HepG2 (cell line): ENCODE data around the gene MAP2K7. TPM values are rescaled to one million over a fixed set of nuclear protein-coding genes. Genes with fewer than 3 reads are reported as not detected.

Source experiments
- BCL6 ChIP-seq: IDR thresholded peaks from 2 replicates; pipeline ENCODE4 v1.6.1; 2016; ENCODE audit warnings: missing genetic modification reagents, missing compliant biosample characterization
- GATA4 ChIP-seq: sonication (generic); IDR thresholded peaks from 2 replicates; pipeline ENCODE4 v1.6.1; 2016; ENCODE audit warnings: antibody characterized with exemption, low read depth, borderline replicate concordance
- GFI1 ChIP-seq: sonication (generic); formaldehyde crosslinking; IDR thresholded peaks from 2 replicates; pipeline ENCODE4 v1.5.0; 2020; ENCODE audit warnings: missing genetic modification reagents, mild to moderate bottlenecking, borderline replicate concordance
- KDM6A ChIP-seq: IDR thresholded peaks from 2 replicates; pipeline ENCODE4 v1.6.1; 2016; ENCODE audit warnings: low read depth
- MYC ChIP-seq: sonication (generic); formaldehyde crosslinking; IDR thresholded peaks from 2 replicates; pipeline ENCODE4 v1.9.0; 2021; ENCODE audit warnings: missing genetic modification reagents, borderline replicate concordance
- MYPOP ChIP-seq: sonication (generic); formaldehyde crosslinking; IDR thresholded peaks from 2 replicates; pipeline ENCODE4 v1.8.1; 2023; ENCODE audit warnings: mild to moderate bottlenecking, moderate library complexity, missing genetic modification reagents
- PHF20 ChIP-seq: sonication (generic); formaldehyde crosslinking; IDR thresholded peaks from 2 replicates; pipeline ENCODE4 v1.5.0; 2020; ENCODE audit warnings: mild to moderate bottlenecking, missing genetic modification reagents
- PREB ChIP-seq: sonication (generic); formaldehyde crosslinking; IDR thresholded peaks from 2 replicates; pipeline ENCODE4 v1.4.0; 2020; ENCODE audit warnings: missing genetic modification reagents
- RFXANK ChIP-seq: IDR thresholded peaks from 2 replicates; pipeline ENCODE4 v1.6.1; 2016
- SP1 ChIP-seq, 2 experiments: fragments of 450-650 bp in 1 of 2; sonication (generic) in 1 of 2; formaldehyde crosslinking in 1 of 2; IDR thresholded peaks; 2 replicates each; pipeline versions ENCODE4 v1.4.0 to v1.6.1; 2016 to 2020; ENCODE audit warnings: missing genetic modification reagents in 1 of 2
- TCF12 ChIP-seq, 2 experiments: fragments of 450-650 bp in 1 of 2; sonication (generic) in 1 of 2; formaldehyde crosslinking in 1 of 2; IDR thresholded peaks; 2 replicates each; pipeline versions ENCODE4 v1.6.1 to v1.8.0; 2017 to 2022; ENCODE audit warnings: antibody characterized with exemption in 1 of 2, mild to moderate bottlenecking in 1 of 2, missing genetic modification reagents in 1 of 2, moderate library complexity in 1 of 2
- USF2 ChIP-seq, 2 experiments: sonication (generic) in 1 of 2; formaldehyde crosslinking in 1 of 2; IDR thresholded peaks; 2 replicates each; pipeline versions ENCODE4 v1.5.1 to v1.6.1; 2011 to 2020; ENCODE audit warnings: borderline replicate concordance in 1 of 2, low read depth in 1 of 2, low read length in 1 of 2, mild to moderate bottlenecking in 1 of 2, missing genetic modification reagents in 1 of 2, moderate library complexity in 1 of 2
- ZBTB7B ChIP-seq: sonication (generic); formaldehyde crosslinking; IDR thresholded peaks from 2 replicates; pipeline ENCODE4 v1.4.0; 2020; ENCODE audit warnings: missing genetic modification reagents
- ZC3H13 ChIP-seq: sonication (generic); formaldehyde crosslinking; IDR thresholded peaks from 2 replicates; pipeline ENCODE4 v1.8.1; 2023; ENCODE audit warnings: mild to moderate bottlenecking, missing genetic modification reagents, moderate library complexity
- ZNF138 ChIP-seq: sonication (generic); formaldehyde crosslinking; IDR thresholded peaks from 2 replicates; pipeline ENCODE4 v1.5.0; 2020; ENCODE audit warnings: mild to moderate bottlenecking, low read depth, missing genetic modification reagents
- ZNF230 ChIP-seq: sonication (generic); formaldehyde crosslinking; IDR thresholded peaks from 2 replicates; pipeline ENCODE4 v1.4.0; 2020; ENCODE audit warnings: mild to moderate bottlenecking, missing genetic modification reagents
- ZNF605 ChIP-seq: sonication (generic); formaldehyde crosslinking; IDR thresholded peaks from 2 replicates; pipeline ENCODE4 v1.8.0; 2022; ENCODE audit warnings: mild to moderate bottlenecking, missing genetic modification reagents
- ZNF674 ChIP-seq: sonication (generic); formaldehyde crosslinking; IDR thresholded peaks from 2 replicates; pipeline ENCODE4 v1.5.0; 2020; ENCODE audit warnings: low read depth, mild to moderate bottlenecking, missing genetic modification reagents
- ZNF749 ChIP-seq: sonication (generic); formaldehyde crosslinking; IDR thresholded peaks from 2 replicates; pipeline ENCODE4 v1.8.0; 2022; ENCODE audit warnings: mild to moderate bottlenecking, missing genetic modification reagents, moderate library complexity, borderline replicate concordance
- ZNF768 ChIP-seq: sonication (generic); formaldehyde crosslinking; IDR thresholded peaks from 2 replicates; pipeline ENCODE4 v1.4.0; 2020; ENCODE audit warnings: missing genetic modification reagents
- polyA plus RNA-seq, 8 experiments: library from polyadenylated mRNA; depleted of rRNA in 3 of 8; stranded (reverse) in 7 of 8; unstranded in 1 of 8; fragments of >200 nt; fragmentation: Illumina TruSeq in 4 of 8; extraction: Trizol in 4 of 8; gene quantifications; 2 replicates each; pipeline versions ENCODE4 v1.2.1 to v1.2.3, GENCODE V29; 2011 to 2016; ENCODE audit warnings: low read depth in 4 of 8, missing spikeins in 1 of 8, mixed read lengths in 1 of 8; ENCODE audit not compliant: insufficient read depth in 1 of 8
- total RNA-seq, 5 experiments: library from RNA; depleted of rRNA; stranded (reverse); fragments of >200 nt; fragmentation: Illumina TruSeq; extraction: Trizol; gene quantifications; 2 replicates each; pipeline ENCODE4 v1.2.3, GENCODE V29; 2016; ENCODE audit warnings: low read depth in 1 of 5
- TF ChIP-seq, protein P1 (sequence below): sonication (generic); formaldehyde crosslinking; IDR thresholded peaks from 2 replicates; pipeline ENCODE4 v1.4.0; 2020; ENCODE audit warnings: mild to moderate bottlenecking, missing genetic modification reagents
- TF ChIP-seq, protein P2 (sequence below): sonication (generic); formaldehyde crosslinking; IDR thresholded peaks from 2 replicates; pipeline ENCODE4 v1.4.0; 2020; ENCODE audit warnings: missing genetic modification reagents
- TF ChIP-seq, protein P3 (sequence below): IDR thresholded peaks from 2 replicates; pipeline ENCODE4 v1.6.1; 2016; ENCODE audit warnings: low read depth, borderline replicate concordance

The MAP2K7 gene
- total and polyA plus RNA-seq, 2 of the 13 experiments (the other 11 are each of a cell fraction or from before 2014, with no cell fraction given), result 9.0 to 10.8 TPM

- TF ChIP-seq GFI1 (peak; percentile 67; the same call in 1 of the 2 replicates), ZNF230 (CRISPR knock-in tag) (peak; percentile 83; the same call in 1 of the 2 replicates), BCL6 (peak; percentile 63), GATA4 (0 out of 2 replicates have a peak, but pooled peaks have one; percentile 39), PREB (CRISPR knock-in tag) (no peak), ZC3H13 (CRISPR knock-in tag) (peak; percentile 50; the same call in 1 of the 2 replicates), ZNF605 (CRISPR knock-in tag) (peak; percentile 79), PHF20 (CRISPR knock-in tag) (peak; percentile 80), KDM6A (CRISPR knock-in tag) (no peak), ZNF768 (CRISPR knock-in tag) (peak; percentile 43; the same call in 1 of the 2 replicates), MYPOP (peak; percentile 87), ZNF749 (0 out of 2 replicates have a peak, but pooled peaks have one; percentile 18), ZBTB7B (CRISPR knock-in tag) (no peak; the same call in 1 of the 2 replicates), SP1 (IDR thresholded peaks at IDR 0.05) (0 out of 2 replicates have a peak, but pooled peaks have one; percentile 14), SP1 (CRISPR knock-in tag; IDR thresholded peaks at IDR 0.05) (peak; percentile 84), TCF12 (IDR thresholded peaks at IDR 0.05) (no peak), TCF12 (CRISPR knock-in tag; IDR thresholded peaks at IDR 0.05) (no peak), ZNF674 (CRISPR knock-in tag) (0 out of 2 replicates have a peak, but pooled peaks have one; percentile 47), USF2 (IDR thresholded peaks at IDR 0.05; ENCODE audit: low read depth, low read length) (peak; percentile 40; the same call in 1 of the 2 replicates), USF2 (CRISPR knock-in tag; IDR thresholded peaks at IDR 0.05; ENCODE audit: borderline replicate concordance) (peak; percentile 75), MYC (CRISPR knock-in tag) (peak; percentile 96), RFXANK (CRISPR knock-in tag) (no peak), ZNF138 (CRISPR knock-in tag) (no peak; the same call in 1 of the 2 replicates)
- TF ChIP-seq, protein P1, sequence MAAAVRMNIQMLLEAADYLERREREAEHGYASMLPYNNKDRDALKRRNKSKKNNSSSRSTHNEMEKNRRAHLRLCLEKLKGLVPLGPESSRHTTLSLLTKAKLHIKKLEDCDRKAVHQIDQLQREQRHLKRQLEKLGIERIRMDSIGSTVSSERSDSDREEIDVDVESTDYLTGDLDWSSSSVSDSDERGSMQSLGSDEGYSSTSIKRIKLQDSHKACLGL, result peak; percentile 99
- TF ChIP-seq, protein P2, sequence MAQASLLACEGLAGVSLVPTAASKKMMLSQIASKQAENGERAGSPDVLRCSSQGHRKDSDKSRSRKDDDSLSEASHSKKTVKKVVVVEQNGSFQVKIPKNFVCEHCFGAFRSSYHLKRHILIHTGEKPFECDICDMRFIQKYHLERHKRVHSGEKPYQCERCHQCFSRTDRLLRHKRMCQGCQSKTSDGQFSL, result peak; percentile 8
- TF ChIP-seq, protein P3, sequence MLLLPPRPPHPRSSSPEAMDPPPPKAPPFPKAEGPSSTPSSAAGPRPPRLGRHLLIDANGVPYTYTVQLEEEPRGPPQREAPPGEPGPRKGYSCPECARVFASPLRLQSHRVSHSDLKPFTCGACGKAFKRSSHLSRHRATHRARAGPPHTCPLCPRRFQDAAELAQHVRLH (CRISPR knock-in tag), result peak; percentile 50; the same call in 1 of the 2 replicates
Measured at GRCh38 chr19:7943444-7944176, 39.9 kb downstream of the MAP2K7 start, which contains the start of gene TIMM44 (continued).
